ENCODE data around the gene PGS1.

The PGS1 gene

GRCh38 chr17:78347453-78347852, 31.0 kb upstream of the PGS1 start:
- no peak for DNase-seq

- no peak for DNase-seq
Observed at GRCh38 chr17:78348055-78348770, 30.2 kb upstream of the PGS1 start.

GRCh38 chr17:78349891-78350642, 28.4 kb upstream of the PGS1 start:
- no peak for DNase-seq

GRCh38 chr17:78351449-78352006, 26.9 kb upstream of the PGS1 start:
- no peak for DNase-seq

- DNase-seq, result no peak
Observed at GRCh38 chr17:78353834-78354233, 24.6 kb upstream of the PGS1 start.

- DNase-seq, result peak in 1 of 2 donors; percentile 19
Observed at GRCh38 chr17:78355045-78355641, 23.3 kb upstream of the PGS1 start.

GRCh38 chr17:78355701-78356100, 22.7 kb upstream of the PGS1 start:
- no peak for DNase-seq

- peak; percentile 76 to 83 for DNase-seq
Observed at GRCh38 chr17:78356101-78356713, 22.2 kb upstream of the PGS1 start.

- no peak for DNase-seq
Observed at GRCh38 chr17:78357177-78357586, 21.3 kb upstream of the PGS1 start.

GRCh38 chr17:78357672-78358537, 20.5 kb upstream of the PGS1 start:
- no peak for DNase-seq

- DNase-seq, result no peak
Observed at GRCh38 chr17:78358538-78359320, 19.7 kb upstream of the PGS1 start.

- DNase-seq, result no peak
Observed at GRCh38 chr17:78359321-78359996, 19.0 kb upstream of the PGS1 start.

- DNase-seq, result peak; percentile 96 to 97
Observed at GRCh38 chr17:78359997-78360370, 18.5 kb upstream of the PGS1 start, which contains the start of gene SOCS3. TSS of gene SOCS3 (minus strand) at chr17:78360077. CDS start at chr17:78359095, 982 bp downstream.

- DNase-seq, result peak; percentile 98 to 99
Observed at GRCh38 chr17:78360371-78361224, 17.9 kb upstream of the PGS1 start.

GRCh38 chr17:78361225-78361701, 17.2 kb upstream of the PGS1 start:
- no peak for DNase-seq

GRCh38 chr17:78362232-78362631, 16.2 kb upstream of the PGS1 start:
- no peak for DNase-seq

GRCh38 chr17:78362671-78363070, 15.8 kb upstream of the PGS1 start:
- DNase-seq, result no peak

- no peak for DNase-seq
Observed at GRCh38 chr17:78364436-78365281, 13.8 kb upstream of the PGS1 start.
